HepG2 (cell line): ENCODE measurements around the gene NSD2. TPM values are rescaled to one million over a fixed set of nuclear protein-coding genes. Genes with fewer than 3 reads are reported as not detected.
A peak's percentile ranks its signal among the peaks of the same experiment; 100 is the strongest.

Experiments used
- PHF21A ChIP-seq: sonication (generic); formaldehyde crosslinking; IDR thresholded peaks from 2 replicates; pipeline ENCODE4 v1.5.0; 2020; ENCODE audit warnings: mild to moderate bottlenecking, missing genetic modification reagents
- SAP130 ChIP-seq: IDR thresholded peaks from 2 replicates; pipeline ENCODE4 v1.6.1; 2016; ENCODE audit warnings: low read depth
- SMARCC2 ChIP-seq: fragments of 450-650 bp; IDR thresholded peaks from 2 replicates; pipeline ENCODE4 v1.6.1; 2017; ENCODE audit warnings: antibody characterized with exemption, mild to moderate bottlenecking
- TCF7 ChIP-seq: sonication (generic); IDR thresholded peaks from 2 replicates; pipeline ENCODE4 v1.6.1; 2016; ENCODE audit warnings: antibody characterized with exemption, low read depth
- TGIF2 ChIP-seq: IDR thresholded peaks from 2 replicates; pipeline ENCODE4 v1.6.1; 2016; ENCODE audit warnings: control low read depth, missing compliant biosample characterization
- ZNF3 ChIP-seq: IDR thresholded peaks from 2 replicates; pipeline ENCODE4 v1.7.0; 2017; ENCODE audit warnings: inconsistent platforms
- ZNF7 ChIP-seq: IDR thresholded peaks from 2 replicates; pipeline ENCODE4 v1.6.1; 2016; ENCODE audit warnings: missing biosample characterization, missing genetic modification reagents
- ZNF703 ChIP-seq: sonication (generic); formaldehyde crosslinking; IDR thresholded peaks from 2 replicates; pipeline ENCODE4 v1.5.1; 2020; ENCODE audit warnings: missing genetic modification reagents, mild to moderate bottlenecking, moderate library complexity, borderline replicate concordance
- ZNF83 ChIP-seq: sonication (generic); formaldehyde crosslinking; IDR thresholded peaks from 2 replicates; pipeline ENCODE4 v1.4.0; 2020; ENCODE audit warnings: missing genetic modification reagents, mild to moderate bottlenecking, borderline replicate concordance
- polyA plus RNA-seq, 8 experiments: library from polyadenylated mRNA; depleted of rRNA in 3 of 8; stranded (reverse) in 7 of 8; unstranded in 1 of 8; fragments of >200 nt; fragmentation: Illumina TruSeq in 4 of 8; extraction: Trizol in 4 of 8; gene quantifications; 2 replicates each; pipeline versions ENCODE4 v1.2.1 to v1.2.3, GENCODE V29; 2011 to 2016; ENCODE audit warnings: low read depth in 4 of 8, missing spikeins in 1 of 8, mixed read lengths in 1 of 8; ENCODE audit not compliant: insufficient read depth in 1 of 8
- total RNA-seq, 5 experiments: library from RNA; depleted of rRNA; stranded (reverse); fragments of >200 nt; fragmentation: Illumina TruSeq; extraction: Trizol; gene quantifications; 2 replicates each; pipeline ENCODE4 v1.2.3, GENCODE V29; 2016; ENCODE audit warnings: low read depth in 1 of 5
- TF ChIP-seq, protein P1 (sequence below): IDR thresholded peaks from 2 replicates; pipeline ENCODE4 v1.6.1; 2016; ENCODE audit warnings: missing genetic modification reagents, missing compliant biosample characterization
- TF ChIP-seq, protein P2 (sequence below): sonication (generic); formaldehyde crosslinking; IDR thresholded peaks from 2 replicates; pipeline ENCODE4 v1.4.0; 2020; ENCODE audit warnings: mild to moderate bottlenecking, missing genetic modification reagents, borderline replicate concordance
- TF ChIP-seq, protein P3 (sequence below): sonication (generic); formaldehyde crosslinking; IDR thresholded peaks from 2 replicates; pipeline ENCODE4 v1.9.0; 2021; ENCODE audit warnings: missing genetic modification reagents, mild to moderate bottlenecking, borderline replicate concordance
- TF ChIP-seq, protein P4 (sequence below): IDR thresholded peaks from 2 replicates; pipeline ENCODE4 v1.4.0; 2020; ENCODE audit warnings: mild to moderate bottlenecking, missing genetic modification reagents
- TF ChIP-seq, protein P5 (sequence below): sonication (generic); formaldehyde crosslinking; IDR thresholded peaks from 2 replicates; pipeline ENCODE4 v1.4.0; 2020; ENCODE audit warnings: missing genetic modification reagents, borderline replicate concordance
- TF ChIP-seq, protein P6 (sequence below): sonication (generic); formaldehyde crosslinking; IDR thresholded peaks from 2 replicates; pipeline ENCODE4 v1.5.0; 2020; ENCODE audit warnings: missing genetic modification reagents, mild to moderate bottlenecking, borderline replicate concordance

The NSD2 gene
- total and polyA plus RNA-seq, 2 of the 13 experiments (the other 11 are each of a cell fraction or from before 2014, with no cell fraction given): 22.0 to 65.9 TPM

DNA sequence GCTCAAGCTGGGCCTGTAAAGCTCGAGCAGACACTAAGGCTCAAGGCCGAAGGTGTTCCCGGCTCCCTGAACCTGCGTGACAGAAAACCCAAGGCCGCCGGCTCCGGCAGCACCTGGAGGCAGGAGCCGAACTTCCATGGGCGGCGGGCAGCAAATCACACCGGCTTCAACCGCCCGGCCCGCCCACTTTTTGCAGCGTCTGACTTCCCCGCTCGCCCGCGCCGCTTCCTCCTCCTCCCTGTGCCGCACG lies 940 bp upstream of the NSD2 start (continued):
- TF ChIP-seq ZNF3 (CRISPR knock-in tag) (no peak), TCF7 (no peak), SMARCC2 (no peak), TGIF2 (CRISPR knock-in tag) (peak; percentile 10; the same call in 1 of the 2 replicates), ZNF703 (CRISPR knock-in tag) (no peak), SAP130 (CRISPR knock-in tag) (peak; percentile 91), PHF21A (CRISPR knock-in tag) (peak; percentile 70; the same call in 1 of the 2 replicates), ZNF83 (no peak), ZNF7 (CRISPR knock-in tag) (no peak)
- TF ChIP-seq, protein P1, sequence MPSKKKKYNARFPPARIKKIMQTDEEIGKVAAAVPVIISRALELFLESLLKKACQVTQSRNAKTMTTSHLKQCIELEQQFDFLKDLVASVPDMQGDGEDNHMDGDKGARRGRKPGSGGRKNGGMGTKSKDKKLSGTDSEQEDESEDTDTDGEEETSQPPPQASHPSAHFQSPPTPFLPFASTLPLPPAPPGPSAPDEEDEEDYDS (CRISPR knock-in tag): no peak
- TF ChIP-seq, protein P2, sequence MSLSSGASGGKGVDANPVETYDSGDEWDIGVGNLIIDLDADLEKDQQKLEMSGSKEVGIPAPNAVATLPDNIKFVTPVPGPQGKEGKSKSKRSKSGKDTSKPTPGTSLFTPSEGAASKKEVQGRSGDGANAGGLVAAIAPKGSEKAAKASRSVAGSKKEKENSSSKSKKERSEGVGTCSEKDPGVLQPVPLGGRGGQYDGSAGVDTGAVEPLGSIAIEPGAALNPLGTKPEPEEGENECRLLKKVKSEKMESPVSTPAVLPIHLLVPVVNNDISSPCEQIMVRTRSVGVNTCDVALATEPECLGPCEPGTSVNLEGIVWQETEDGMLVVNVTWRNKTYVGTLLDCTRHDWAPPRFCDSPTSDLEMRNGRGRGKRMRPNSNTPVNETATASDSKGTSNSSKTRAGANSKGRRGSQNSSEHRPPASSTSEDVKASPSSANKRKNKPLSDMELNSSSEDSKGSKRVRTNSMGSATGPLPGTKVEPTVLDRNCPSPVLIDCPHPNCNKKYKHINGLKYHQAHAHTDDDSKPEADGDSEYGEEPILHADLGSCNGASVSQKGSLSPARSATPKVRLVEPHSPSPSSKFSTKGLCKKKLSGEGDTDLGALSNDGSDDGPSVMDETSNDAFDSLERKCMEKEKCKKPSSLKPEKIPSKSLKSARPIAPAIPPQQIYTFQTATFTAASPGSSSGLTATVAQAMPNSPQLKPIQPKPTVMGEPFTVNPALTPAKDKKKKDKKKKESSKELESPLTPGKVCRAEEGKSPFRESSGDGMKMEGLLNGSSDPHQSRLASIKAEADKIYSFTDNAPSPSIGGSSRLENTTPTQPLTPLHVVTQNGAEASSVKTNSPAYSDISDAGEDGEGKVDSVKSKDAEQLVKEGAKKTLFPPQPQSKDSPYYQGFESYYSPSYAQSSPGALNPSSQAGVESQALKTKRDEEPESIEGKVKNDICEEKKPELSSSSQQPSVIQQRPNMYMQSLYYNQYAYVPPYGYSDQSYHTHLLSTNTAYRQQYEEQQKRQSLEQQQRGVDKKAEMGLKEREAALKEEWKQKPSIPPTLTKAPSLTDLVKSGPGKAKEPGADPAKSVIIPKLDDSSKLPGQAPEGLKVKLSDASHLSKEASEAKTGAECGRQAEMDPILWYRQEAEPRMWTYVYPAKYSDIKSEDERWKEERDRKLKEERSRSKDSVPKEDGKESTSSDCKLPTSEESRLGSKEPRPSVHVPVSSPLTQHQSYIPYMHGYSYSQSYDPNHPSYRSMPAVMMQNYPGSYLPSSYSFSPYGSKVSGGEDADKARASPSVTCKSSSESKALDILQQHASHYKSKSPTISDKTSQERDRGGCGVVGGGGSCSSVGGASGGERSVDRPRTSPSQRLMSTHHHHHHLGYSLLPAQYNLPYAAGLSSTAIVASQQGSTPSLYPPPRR (CRISPR knock-in tag): no peak
- TF ChIP-seq, protein P3, sequence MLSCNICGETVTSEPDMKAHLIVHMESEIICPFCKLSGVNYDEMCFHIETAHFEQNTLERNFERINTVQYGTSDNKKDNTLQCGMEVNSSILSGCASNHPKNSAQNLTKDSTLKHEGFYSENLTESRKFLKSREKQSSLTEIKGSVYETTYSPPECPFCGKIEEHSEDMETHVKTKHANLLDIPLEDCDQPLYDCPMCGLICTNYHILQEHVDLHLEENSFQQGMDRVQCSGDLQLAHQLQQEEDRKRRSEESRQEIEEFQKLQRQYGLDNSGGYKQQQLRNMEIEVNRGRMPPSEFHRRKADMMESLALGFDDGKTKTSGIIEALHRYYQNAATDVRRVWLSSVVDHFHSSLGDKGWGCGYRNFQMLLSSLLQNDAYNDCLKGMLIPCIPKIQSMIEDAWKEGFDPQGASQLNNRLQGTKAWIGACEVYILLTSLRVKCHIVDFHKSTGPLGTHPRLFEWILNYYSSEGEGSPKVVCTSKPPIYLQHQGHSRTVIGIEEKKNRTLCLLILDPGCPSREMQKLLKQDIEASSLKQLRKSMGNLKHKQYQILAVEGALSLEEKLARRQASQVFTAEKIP (CRISPR knock-in tag): no peak
- TF ChIP-seq, protein P4, sequence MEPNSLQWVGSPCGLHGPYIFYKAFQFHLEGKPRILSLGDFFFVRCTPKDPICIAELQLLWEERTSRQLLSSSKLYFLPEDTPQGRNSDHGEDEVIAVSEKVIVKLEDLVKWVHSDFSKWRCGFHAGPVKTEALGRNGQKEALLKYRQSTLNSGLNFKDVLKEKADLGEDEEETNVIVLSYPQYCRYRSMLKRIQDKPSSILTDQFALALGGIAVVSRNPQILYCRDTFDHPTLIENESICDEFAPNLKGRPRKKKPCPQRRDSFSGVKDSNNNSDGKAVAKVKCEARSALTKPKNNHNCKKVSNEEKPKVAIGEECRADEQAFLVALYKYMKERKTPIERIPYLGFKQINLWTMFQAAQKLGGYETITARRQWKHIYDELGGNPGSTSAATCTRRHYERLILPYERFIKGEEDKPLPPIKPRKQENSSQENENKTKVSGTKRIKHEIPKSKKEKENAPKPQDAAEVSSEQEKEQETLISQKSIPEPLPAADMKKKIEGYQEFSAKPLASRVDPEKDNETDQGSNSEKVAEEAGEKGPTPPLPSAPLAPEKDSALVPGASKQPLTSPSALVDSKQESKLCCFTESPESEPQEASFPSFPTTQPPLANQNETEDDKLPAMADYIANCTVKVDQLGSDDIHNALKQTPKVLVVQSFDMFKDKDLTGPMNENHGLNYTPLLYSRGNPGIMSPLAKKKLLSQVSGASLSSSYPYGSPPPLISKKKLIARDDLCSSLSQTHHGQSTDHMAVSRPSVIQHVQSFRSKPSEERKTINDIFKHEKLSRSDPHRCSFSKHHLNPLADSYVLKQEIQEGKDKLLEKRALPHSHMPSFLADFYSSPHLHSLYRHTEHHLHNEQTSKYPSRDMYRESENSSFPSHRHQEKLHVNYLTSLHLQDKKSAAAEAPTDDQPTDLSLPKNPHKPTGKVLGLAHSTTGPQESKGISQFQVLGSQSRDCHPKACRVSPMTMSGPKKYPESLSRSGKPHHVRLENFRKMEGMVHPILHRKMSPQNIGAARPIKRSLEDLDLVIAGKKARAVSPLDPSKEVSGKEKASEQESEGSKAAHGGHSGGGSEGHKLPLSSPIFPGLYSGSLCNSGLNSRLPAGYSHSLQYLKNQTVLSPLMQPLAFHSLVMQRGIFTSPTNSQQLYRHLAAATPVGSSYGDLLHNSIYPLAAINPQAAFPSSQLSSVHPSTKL: peak; percentile 58; the same call in 1 of the 2 replicates
- TF ChIP-seq, protein P5, sequence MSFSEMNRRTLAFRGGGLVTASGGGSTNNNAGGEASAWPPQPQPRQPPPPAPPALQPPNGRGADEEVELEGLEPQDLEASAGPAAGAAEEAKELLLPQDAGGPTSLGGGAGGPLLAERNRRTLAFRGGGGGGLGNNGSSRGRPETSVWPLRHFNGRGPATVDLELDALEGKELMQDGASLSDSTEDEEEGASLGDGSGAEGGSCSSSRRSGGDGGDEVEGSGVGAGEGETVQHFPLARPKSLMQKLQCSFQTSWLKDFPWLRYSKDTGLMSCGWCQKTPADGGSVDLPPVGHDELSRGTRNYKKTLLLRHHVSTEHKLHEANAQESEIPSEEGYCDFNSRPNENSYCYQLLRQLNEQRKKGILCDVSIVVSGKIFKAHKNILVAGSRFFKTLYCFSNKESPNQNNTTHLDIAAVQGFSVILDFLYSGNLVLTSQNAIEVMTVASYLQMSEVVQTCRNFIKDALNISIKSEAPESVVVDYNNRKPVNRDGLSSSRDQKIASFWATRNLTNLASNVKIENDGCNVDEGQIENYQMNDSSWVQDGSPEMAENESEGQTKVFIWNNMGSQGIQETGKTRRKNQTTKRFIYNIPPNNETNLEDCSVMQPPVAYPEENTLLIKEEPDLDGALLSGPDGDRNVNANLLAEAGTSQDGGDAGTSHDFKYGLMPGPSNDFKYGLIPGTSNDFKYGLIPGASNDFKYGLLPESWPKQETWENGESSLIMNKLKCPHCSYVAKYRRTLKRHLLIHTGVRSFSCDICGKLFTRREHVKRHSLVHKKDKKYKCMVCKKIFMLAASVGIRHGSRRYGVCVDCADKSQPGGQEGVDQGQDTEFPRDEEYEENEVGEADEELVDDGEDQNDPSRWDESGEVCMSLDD: no peak
- TF ChIP-seq, protein P6, sequence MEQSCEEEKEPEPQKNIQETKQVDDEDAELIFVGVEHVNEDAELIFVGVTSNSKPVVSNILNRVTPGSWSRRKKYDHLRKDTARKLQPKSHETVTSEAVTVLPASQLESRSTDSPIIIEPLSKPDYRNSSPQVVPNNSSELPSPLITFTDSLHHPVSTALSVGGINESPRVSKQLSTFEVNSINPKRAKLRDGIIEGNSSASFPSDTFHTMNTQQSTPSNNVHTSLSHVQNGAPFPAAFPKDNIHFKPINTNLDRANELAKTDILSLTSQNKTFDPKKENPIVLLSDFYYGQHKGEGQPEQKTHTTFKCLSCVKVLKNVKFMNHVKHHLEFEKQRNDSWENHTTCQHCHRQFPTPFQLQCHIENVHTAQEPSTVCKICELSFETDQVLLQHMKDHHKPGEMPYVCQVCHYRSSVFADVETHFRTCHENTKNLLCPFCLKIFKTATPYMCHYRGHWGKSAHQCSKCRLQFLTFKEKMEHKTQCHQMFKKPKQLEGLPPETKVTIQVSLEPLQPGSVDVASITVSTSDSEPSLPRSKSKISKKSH (CRISPR knock-in tag): no peak
